Stimulated activated CD8-positive, alpha-beta memory T cell treated with anti-CD3 and anti-CD28 coated beads, Interleukin-4, amount 100 ng/mL, for 1 hour (primary cell): Measurements from ENCODE around the gene CD2AP.

Experiments used
- DNase-seq, 2 donors: peaks; one replicate each; pipeline ENCODE4 v3.0.0-alpha.2; 2020; ENCODE audit warnings: low read depth in 2 of 2, low spot score in 1 of 2

Gene CD2AP

DNA sequence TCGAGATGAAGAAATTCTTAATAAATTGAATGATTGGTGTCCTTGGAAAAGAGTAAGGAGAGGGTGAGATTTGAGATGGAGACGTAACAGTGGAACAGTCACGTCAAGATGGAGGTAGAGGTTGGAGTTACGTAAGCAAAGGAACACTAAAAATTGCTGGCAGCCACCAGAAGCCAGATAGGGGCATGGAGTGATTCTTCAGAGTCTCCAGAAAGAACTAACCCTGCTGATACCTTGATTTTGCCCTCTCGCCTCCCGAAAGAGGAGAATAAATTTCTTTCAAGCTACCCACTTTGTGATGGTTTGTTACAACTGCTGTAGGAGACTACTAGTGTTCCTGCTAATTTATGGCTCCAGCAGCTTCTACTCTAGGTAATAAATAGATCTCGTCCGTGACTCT is 17.6 kb downstream of the CD2AP start:
- DNase-seq, result no peak

DNA sequence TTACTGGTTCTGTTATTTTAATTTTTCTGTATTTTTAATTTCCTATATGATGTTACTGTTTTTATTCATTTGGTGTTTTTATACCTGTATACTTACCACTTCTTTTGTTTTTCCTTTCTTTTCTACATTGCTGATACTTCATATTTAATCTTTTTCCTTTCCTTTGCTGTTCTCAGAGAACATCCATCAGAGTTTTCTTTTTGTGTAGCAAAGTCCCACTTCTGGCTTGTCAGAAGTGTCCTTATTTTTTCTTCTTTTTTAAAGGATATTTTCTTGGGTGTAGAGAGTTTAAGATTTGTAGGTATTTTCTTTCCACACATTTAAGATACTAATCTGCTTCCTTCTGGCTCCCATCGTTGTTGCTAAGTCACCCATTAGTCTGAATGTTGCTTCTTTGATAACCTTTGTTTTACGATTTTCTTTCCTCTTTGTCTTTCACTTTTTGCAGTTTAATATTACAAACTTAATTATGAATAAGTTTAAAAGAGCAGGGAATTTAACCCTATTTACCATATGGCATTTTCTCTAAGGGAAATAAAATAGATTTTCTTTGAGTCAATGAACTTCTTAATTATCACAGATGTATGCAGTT is 18.5 kb downstream of the CD2AP start:
- DNase-seq, result no peak

DNA sequence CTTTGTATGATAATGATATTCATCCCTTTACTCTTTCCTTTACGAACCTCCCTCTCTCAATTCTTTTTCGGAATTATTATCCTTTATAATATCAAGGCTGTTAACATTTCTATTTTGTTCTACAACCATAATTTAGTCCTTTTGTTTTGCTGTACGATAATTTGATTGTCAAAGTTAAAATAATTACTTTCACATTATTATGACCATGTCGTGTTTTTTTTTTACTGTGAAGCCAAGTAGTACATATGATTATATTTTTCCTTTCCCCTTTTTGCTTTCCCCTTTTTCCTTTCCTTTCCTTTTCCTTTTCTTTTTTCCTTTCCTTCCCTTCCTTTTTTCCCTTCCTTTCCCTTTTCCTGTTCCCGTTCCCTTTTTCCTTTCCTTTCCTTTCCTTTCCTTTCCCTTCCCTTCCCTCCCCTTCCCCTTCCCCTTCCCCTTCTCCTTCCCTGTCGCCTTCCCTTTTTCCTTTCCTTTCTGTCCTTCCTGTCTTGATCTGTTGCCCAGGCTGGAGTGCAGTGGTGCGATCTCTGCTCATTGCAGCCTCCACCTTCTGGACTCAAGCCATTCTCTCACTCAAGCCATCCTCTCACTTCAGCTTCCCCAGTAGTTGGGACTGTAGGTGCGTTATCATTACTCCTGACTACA is 19.5 kb downstream of the CD2AP start:
- no peak for DNase-seq

DNA sequence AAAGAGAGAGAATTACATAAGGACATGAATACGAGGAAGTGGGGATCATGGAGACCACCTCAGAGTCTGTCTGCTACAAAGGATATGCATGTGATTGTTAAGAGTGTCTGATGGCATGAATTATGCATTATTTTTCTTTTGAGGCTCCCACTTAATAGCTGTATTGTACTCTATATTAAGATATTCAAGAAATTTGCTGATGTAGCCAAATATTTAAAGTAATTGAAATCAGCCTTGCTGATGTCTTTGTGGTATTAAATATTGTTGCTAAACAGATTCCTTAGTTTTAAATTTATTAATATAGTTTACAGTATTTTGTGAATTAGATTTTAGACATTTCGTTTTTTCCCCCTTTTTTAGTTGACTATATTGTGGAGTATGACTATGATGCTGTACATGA is 25.3 kb downstream of the CD2AP start:
- no peak for DNase-seq

DNA sequence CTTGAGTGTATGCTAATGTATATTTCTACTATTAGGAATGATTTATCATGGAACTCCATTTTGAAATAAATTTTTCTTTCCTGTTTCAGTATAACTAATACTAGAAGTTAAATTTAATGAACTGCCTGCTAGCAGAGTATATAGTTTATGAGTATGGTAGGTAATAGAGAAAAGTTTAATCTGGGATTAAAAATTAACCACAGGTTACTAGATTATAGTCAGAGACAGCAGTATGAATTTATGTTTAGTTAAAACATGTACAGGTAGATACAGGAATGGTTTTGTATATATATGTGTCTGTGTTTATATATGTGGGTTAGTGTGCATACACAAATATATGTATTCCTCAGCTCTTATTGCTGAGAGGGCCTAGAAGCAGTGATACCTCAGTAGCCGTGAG is 32.3 kb downstream of the CD2AP start:
- no peak for DNase-seq

DNA sequence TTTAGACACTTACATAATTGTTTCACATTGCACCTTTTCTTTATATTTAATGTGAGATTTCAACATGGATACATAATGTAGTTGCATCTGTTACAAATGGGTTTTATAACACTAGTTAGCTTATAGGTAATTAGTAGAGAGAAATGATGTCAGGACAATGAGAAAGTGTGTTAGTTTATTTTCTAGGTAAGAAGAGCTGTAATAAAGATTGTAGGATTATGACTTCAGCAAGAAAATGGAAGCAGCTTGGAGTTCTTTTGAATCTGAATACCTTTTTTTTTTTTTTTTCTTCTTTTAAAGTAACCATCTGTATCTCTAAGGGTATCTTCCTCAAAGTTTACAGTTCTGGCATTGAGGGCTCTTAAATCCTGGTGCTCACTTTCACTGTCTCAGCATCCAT is 35.3 kb downstream of the CD2AP start:
- no peak for DNase-seq

DNA sequence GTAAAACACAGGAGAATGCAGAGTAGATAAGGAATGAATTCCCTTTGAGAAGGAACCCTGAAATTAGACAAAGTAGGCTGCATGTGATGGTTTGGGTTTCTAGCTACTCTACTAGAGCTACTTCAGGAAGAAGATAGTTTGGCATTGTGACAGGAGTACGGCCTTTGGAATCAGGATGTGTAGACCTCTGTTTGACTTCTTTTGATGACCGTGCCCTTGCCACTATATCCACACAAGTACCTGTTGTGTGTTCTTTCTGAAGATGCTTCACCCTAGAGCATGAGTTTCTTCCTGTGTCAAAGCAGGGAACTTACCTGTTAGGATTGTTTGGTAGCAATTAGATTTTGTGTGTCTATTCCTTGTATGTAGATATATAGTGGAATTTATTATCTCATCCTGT is 41.7 kb downstream of the CD2AP start:
- no peak for DNase-seq

DNA sequence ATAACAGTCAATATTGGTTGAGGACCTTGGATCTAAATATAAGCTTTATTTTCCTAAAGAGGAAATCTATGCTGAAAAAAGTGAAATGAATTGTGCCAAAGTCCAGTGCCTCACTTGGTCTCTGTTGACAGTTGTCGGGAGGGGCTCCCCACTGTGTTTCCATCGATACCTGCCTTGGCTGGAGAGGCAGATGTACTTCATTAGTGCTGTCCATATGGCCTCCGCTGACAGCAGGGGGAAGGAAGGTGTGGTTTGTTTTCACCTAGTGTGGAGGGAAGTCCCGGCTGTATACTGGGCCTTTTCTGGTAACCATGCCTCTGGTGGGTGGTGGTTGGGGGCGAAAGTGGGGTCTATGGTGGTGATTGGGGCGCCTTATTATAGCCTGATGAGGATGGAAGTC is 42.7 kb downstream of the CD2AP start:
- no peak for DNase-seq

DNA sequence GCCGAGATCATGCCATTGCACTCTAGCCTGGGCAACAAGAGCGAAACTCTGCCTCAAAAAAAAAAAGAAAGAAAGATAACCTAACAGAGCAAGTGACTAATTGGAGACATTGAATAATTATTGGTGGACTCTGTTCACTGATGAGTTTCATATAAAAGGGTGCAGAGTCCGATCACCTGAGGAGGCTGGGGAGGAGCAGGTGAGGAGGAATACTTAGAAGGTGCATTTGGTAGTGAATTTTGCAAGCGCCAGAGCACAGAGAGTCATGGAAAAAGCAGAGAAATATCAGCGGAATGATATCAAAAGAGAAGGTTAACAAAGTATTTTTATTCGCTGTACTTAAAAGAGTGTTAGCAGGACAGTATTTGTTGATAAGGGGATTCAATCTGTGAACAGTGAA is 44.4 kb downstream of the CD2AP start:
- no peak for DNase-seq

DNA sequence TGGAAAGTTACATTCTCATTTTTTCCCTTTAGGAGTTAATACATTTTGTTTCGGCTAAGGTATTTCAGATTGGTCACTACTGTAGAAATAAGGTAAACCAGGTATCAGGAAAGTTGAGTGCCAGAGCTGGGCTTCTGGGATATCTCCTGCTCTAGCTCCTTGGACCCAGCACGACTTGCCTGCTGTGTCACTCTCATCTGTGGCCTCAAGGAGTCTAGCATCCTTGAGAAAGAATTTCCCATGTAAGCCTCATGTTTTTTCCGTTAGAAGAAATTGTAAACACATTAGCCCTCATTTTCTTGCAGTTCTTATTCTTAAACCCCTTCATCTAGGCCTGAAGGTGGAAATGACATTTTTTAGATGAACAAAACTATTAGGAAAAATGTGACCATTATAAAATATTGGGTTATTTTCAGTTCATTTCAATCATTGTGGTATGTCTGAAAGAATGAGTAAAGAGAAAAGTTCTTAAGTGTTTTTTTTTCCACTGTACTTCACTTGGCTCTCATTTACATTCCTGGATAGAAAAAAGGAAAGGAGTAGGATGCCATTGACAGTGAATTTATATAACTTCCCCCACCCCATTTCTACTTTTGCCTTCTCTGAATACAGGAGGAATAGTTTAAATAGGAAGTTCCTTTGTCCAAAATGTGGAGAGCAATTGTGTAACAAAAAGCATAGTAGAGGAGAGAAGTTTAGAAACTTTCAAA is 46.7 kb downstream of the CD2AP start:
- no peak for DNase-seq

DNA sequence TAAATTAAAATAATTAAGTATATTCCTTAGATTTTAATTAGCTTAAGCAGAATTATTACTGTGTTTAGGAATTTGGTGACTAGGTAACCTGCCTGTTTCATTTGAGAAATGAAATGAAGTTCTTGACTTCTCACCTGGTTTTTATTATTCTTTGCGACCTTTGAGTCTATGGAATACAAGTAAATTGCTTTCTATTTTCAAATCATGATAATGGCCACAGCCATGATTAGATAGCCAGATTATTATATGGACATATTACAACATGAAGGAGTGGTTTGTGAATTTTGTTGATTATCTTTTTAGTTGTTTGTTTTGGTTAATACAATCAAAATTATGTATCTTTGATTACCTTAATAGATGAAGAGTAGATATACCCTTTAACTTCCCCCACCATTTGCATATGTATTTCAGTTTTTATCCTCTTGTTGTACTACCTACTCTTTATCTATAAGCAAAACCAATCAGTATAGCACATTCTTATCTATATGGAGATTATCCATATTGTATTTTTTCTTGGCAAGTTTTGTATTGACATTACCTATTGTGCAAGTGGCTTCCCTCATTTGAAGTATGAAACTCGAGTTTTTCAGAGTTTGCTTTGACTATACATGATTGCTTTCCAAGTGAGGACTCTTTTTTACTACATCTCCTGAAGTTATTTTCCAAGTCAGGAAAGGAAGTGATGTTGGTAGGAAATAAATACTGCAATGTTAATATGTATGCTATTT is 47.9 kb downstream of the CD2AP start:
- DNase-seq, result no peak

DNA sequence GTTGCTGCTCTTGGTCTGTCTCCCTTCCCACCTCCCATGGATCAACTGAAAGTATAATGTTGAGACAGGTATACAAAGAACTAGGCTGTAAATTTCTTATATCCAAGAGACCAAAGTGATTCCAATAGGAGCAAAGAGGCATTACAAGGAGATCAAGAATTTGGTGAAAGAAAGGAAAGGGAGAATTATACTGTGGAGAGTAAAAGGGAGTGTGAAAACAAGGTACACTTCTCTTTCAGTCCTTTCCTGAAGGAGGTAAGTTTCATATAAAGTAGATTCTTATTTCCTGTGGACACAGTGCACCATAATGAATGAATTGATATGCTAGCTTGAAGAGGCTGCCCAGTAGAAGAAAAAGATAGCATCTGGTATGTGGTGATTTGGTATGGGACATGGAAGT is 49.7 kb downstream of the CD2AP start:
- no peak for DNase-seq

DNA sequence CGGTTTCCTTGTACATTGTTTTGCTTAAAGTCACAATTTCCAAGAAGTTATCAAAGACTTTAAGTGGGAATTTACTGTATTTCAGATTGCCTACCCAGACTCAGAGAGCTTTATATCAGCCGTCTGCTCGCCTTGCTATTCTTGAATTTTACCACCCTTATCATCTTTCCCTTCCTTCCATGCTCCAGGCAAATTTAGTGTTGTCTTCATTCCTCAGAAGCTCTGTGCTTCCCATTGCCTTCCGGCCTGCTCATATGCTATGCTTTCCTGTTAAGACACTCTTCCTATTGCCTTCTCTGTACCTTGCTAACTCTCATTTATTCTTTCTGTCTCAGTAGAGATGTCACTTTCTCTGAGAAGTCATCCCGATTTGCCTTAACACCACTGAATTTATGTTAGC is 52.1 kb downstream of the CD2AP start:
- DNase-seq, result no peak

DNA sequence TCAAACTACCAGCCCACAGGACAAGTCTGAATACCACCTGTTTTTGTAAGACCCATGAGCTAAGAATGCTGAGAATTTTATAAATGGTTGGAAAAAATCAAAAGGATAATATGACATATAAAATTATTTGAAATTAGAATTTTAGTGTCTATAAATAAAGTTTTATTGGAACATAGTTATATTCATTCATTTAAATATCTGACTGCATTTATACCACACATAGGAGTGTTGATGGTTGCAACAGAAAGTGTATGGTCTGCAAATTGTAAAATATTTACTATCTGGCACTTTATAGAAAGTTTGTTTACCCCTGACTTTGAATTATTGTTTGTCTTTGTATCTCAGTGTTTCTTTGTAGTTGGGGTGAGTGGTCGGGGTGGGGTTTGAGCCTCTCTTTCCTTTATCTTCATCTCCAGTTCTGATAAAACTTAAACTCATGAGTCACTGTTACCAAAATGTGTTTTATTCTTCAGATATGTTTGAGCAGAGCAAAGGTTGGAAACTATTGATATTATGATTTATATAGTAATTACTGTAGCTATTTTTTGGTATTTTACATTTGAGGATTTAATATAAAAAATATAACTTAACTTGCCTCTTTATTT is 55.5 kb downstream of the CD2AP start:
- DNase-seq, result no peak

DNA sequence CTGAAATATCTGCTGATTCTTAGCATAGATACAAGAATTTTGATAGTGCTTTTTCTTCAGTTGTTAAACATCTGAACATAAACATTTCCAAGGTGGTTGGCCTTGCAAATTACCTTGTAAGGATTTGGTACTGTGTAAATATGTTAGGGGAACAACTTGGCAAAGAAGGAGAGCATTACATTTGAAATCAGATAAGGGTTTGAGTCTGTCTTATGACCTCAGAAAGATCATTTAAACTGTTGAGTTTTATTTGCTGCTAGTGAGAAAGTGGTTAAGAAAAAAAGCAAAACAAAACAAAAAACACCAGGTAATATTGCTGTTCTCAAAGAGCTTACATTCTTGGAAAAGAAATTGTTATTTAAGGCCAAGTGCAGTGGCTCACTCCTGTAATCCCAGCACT is 56.5 kb downstream of the CD2AP start:
- no peak for DNase-seq

DNA sequence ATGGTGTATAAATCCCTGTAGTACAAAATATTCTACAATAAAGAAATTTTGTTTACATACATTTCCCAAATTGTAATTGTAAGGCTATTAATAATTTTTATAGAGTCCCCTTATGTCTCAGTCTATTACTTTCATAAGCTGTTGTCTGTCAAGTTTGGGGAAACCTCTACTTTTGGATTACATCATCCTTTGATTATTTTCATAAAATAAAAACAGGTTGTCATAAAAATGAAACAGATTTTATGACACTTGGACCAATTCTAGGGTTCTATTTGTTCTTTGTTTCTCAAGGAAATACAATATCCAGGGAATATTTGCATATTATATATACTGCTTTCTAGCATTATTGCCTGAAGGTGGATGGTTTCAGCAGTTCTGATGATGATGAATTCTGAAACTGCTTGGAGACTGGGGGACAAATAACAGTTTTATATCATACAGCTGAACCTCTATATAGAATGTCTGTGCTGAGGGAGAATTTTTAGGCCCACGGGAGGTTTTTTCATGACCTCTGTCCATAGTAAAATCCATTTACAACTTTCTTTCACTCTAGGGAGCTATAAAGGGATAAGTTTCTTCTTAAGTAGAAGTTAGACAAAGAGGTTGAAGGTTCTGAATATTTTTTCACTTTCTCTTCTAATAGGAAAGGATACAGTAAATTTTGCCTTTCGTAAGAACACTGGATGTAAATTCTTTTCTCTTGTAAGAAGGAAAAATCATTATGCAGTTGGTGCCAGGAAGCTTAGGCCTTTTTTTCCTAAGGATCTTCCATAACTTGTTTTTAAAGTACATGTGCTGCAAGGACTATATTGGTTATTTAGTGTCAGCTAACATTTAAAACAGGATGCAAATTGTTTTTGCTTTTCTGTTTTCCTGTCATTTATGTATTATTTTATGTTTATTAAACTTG is 58.0 kb downstream of the CD2AP start:
- no peak for DNase-seq

DNA sequence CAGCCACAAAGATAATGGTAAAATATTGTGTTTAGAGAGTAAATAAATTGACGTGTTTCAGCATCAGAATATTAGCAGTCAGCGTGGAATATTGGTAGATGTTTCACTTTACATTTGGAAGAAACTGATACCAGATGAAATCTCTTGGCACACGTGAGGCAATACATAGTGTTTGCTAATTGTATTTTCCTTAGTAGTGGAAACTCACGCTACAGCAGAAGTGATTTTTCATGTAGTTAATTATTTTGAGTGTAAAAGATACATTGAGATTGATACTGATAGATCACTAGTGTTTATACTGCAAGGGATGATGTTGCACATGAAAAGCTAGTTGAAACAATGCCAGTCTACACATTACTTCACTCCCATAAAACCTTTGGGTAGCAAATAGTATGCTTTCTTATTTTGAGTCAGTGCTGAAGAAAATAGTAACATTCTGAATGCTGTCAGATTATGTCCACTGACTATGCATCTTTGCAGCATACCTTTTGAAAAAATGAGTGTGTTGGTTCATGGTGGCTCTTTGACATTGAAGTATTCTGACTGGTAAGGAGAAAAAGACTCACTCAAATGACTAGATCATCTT is 59.3 kb downstream of the CD2AP start:
- no peak for DNase-seq

DNA sequence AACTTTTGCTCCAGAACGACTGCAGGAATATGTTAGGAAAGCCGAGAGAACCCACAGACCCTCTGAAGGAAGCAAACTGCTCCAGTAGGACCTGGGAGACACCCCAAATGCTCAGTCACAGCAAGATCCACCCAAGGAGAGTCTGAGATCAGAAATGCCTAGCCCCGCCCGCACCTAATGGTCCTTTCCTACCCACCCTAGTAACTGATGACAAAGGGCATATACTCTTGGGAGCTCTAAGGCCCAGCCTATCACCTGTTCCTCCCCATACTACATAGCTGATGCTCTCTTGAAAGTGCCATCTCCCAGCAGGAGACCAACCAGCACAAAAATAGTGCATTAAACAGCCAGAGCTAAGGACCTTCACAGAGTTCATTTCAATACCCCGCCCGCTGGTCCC is 67.6 kb downstream of the CD2AP start:
- no peak for DNase-seq

DNA sequence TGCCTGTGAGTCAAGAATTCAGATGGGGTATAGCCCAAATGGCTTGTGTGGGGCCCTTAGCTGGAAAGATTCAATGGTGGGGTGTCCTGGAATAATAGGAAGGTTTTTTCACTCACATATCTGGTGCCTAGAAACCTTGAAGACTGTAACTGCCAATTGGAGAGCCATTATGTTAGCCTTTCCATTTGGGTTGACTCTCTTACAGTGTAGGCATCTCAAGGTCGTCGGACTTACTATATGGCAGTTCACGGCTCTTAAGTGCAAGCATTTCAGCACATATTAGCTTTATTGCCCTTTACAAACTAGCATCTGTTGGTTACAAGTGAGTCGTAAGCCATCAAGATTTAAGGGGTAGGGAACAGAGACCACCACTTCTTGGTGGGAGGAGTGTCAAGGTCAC is 74.1 kb downstream of the CD2AP start:
- DNase-seq, result no peak

DNA sequence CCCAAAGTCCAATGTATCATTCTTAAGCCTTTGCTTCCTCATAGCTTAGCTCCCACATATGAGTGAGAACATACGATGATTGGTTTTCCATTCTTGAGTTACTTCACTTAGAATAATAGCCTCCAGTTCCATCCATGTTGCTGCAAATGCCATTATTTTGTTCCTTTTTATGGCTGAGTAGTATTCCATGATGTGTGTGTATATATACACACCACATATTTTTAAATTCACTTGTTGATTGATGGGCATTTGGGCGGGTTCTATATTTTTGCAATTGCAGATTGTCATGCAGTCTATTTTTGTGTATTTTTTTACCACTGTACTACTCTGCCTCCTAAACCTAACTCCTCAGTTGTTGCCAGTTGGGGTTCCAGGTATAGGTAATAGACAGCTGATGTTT is 74.7 kb downstream of the CD2AP start:
- DNase-seq, result no peak
